AG20443 (cell line): ENCODE measurements around the gene MMP24.

Source experiments
- DNase-seq: peaks from one replicate; pipeline ENCODE4 v3.0.0; 2012; ENCODE audit warnings: low spot score, mixed read lengths

Gene MMP24

GRCh38 chr20:35293303-35294292 is 67.1 kb downstream of the MMP24 start:
- DNase-seq: no peak

- DNase-seq: no peak
These were observed 67.8 kb downstream of the MMP24 start for GRCh38 chr20:35294293-35294685.

GRCh38 chr20:35295058-35295457 is 68.6 kb downstream of the MMP24 start:
- DNase-seq: no peak

GRCh38 chr20:35295674-35296073 is 69.2 kb downstream of the MMP24 start:
- DNase-seq: no peak

GRCh38 chr20:35296101-35296554 is 69.6 kb downstream of the MMP24 start:
- no peak for DNase-seq

DNA sequence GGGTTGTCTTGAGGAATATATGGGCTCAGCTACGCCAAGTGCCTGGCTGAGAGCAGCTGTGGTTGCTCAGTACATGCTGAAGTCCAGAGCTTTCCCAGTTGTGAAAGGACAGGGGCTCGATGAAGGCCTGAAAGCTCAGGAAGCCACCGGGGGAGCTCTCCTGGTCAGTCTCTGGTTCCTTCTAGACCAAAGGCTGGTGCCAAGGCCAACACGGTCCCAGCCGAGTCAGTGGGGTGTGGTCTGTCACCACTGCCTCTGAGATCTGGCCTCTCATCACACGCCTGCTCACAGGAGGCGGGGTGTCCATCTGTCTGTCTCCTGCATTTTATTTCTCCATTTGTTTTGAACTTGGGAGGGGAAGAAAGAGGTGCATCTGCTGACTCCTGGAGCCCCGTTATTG is 70.7 kb downstream of the MMP24 start:
- DNase-seq: peak; percentile 65

DNA sequence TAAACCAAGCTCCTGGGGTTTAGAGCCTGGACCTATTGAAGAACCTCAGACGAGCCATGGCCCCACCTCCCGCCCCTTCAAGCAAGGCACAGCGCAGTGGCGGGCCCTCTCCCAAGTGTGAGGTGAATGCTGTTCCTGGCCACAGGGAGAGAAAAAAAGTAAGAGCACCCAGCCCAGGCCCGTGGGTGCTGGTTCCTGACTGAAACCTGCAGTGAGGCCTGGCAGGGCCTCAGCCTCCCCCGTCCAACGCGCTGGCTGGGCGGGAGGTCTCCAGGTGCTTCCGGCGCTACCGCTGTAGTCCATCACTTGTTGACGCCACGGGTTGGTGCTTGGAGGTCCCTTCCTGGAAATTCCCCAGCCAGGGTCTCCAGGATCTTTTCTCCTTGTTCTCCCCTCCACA is 71.2 kb downstream of the MMP24 start:
- no peak for DNase-seq

- DNase-seq: no peak
These were observed 71.8 kb downstream of the MMP24 start for GRCh38 chr20:35298264-35298663.

DNA sequence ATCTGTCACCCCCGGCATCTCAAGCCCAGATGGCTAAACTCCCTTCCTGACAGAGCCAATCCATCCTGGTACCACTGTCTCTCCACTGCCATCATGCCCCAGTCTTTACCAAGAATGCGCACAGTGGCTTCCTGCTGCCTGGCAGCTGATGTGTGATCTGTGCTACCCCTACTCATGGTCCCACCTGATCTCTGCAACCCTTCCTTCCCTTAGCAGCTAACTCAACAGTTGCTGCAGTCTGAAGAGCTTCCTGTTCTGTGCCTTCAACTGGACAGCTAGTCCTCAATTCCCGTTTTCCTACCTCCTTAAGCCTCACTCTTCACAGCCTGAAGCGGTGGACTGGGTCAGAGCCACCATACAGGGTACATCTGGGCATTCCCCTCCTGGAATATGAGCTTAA is 73.3 kb downstream of the MMP24 start:
- DNase-seq: no peak

- no peak for DNase-seq
These were observed 74.2 kb downstream of the MMP24 start for GRCh38 chr20:35300469-35301262.

DNA sequence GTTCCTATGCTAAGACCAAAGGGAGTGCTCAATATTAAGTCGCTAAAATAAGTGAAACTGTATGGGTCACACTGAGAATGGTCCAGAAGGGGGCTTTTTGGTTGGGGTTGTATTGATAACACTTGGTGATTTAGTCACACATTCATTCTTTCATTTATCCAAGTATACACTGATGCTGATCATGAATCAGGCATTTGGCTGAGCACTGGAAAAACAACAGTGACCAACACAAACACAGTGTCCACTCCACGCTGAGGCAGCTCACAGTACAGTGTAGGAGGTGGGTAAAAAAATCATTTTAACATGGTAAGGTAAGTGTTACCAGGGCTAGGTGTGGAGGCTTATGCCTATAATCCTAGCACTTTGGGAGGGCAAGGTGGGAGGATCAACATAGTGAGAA is 74.9 kb downstream of the MMP24 start:
- DNase-seq: no peak

- DNase-seq: no peak
These were observed 76.2 kb downstream of the MMP24 start for GRCh38 chr20:35302421-35303335.

GRCh38 chr20:35303382-35303734 is 76.9 kb downstream of the MMP24 start:
- no peak for DNase-seq

GRCh38 chr20:35303735-35304491 is 77.4 kb downstream of the MMP24 start:
- DNase-seq: peak; percentile 78

GRCh38 chr20:35304956-35305355 is 78.5 kb downstream of the MMP24 start:
- no peak for DNase-seq

GRCh38 chr20:35305682-35306556 is 79.4 kb downstream of the MMP24 start:
- DNase-seq: peak; percentile 96

GRCh38 chr20:35306931-35307517 is 80.5 kb downstream of the MMP24 start:
- peak; percentile 48 for DNase-seq

GRCh38 chr20:35307666-35308653 is 81.5 kb downstream of the MMP24 start:
- DNase-seq: peak; percentile 77
